HEK293T (cell line): ENCODE data around the gene ZSCAN22.
A peak's percentile ranks its signal among the peaks of the same experiment; 100 is the strongest.

Experiments
- FOXA1 ChIP-seq: fragments of 450-650 bp; IDR thresholded peaks from 2 replicates; pipeline ENCODE4 v1.6.1; 2016; ENCODE audit warnings: mild to moderate bottlenecking
- FOXK2 ChIP-seq: fragments of 450-650 bp; IDR thresholded peaks from 2 replicates; pipeline ENCODE4 v1.6.1; 2016; ENCODE audit warnings: mild to moderate bottlenecking
- FOXM1 ChIP-seq: fragments of 450-650 bp; IDR thresholded peaks from 2 replicates; pipeline ENCODE4 v1.6.1; 2017; ENCODE audit warnings: mild to moderate bottlenecking, borderline replicate concordance
- L3MBTL2 ChIP-seq: fragments of 450-650 bp; conservative IDR thresholded peaks from 2 replicates; pipeline ENCODE4 v1.6.1; 2016; ENCODE audit warnings: mild to moderate bottlenecking
- LEF1 ChIP-seq: fragments of 450-650 bp; IDR thresholded peaks from 2 replicates; pipeline ENCODE4 v1.6.1; 2017; ENCODE audit warnings: mild to moderate bottlenecking, borderline replicate concordance
- SP1 ChIP-seq: fragments of 450-650 bp; IDR thresholded peaks from 2 replicates; pipeline ENCODE4 v1.6.1; 2017
- TARDBP ChIP-seq: fragments of 450-650 bp; IDR thresholded peaks from 2 replicates; pipeline ENCODE4 v1.6.1; 2016
- TF ChIP-seq, protein P1 (sequence below): fragments of 450-650 bp; IDR thresholded peaks from 2 replicates; pipeline ENCODE4 v1.6.1; 2016

DNA sequence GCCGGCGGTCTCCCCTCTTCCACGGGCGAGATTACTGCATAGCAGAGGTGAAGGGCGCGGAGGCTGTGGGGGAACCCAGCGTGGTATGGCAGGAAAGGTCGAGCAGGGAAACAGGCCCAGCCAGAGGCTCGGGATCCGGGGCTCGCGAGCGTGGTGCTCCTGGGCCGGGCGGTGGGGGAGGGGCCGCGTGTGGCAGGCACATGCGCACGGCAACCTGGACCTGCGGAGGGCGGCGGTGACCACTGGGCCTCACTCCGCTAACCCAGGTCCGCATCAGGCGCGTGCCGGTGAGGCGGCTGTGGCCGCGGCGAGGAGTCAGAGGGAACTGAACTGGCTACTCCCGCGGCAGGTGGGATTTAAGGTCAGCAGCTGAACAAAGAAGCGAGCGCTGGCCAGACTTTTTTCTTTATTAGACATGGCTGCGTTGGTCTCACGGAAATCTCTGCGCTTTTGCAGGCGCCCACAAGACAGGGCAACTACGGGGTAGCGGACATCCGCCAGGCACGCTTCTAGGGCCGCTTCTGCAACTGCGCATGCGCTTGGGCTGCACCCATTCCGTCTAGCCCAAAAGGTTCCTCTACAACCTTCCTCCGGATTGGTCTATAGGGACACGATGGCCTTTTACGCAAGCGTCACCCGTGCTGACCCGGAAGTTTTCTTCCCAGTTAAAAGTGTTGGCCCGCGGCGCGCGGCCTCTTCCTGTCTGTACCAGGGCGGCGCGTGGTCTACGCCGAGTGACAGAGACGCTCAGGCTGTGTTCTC is 60.0 kb downstream of the ZSCAN22 start, which contains the start of gene RPS5:
- TF ChIP-seq FOXM1 (no peak), SP1 (no peak), FOXK2 (no peak), L3MBTL2 (peak; percentile 92), FOXA1 (no peak), TARDBP (no peak), LEF1 (no peak; the same call in 1 of the 2 replicates)
- TF ChIP-seq, protein P1, sequence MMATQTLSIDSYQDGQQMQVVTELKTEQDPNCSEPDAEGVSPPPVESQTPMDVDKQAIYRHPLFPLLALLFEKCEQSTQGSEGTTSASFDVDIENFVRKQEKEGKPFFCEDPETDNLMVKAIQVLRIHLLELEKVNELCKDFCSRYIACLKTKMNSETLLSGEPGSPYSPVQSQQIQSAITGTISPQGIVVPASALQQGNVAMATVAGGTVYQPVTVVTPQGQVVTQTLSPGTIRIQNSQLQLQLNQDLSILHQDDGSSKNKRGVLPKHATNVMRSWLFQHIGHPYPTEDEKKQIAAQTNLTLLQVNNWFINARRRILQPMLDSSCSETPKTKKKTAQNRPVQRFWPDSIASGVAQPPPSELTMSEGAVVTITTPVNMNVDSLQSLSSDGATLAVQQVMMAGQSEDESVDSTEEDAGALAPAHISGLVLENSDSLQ, result no peak
